ENCODE results near the gene C15orf62.
A peak's percentile ranks its signal among the peaks of the same experiment; 100 is the strongest.

Gene C15orf62

GRCh38 chr15:40776537-40777141 lies 6.9 kb downstream of the C15orf62 start:
- no peak for DNase-seq

- peak in 4 of 51 donors; percentile 7 to 26 (median 13) for DNase-seq
These were observed 12.9 kb downstream of the C15orf62 start for GRCh38 chr15:40782609-40783227.

- no peak for DNase-seq
These were observed 15.4 kb downstream of the C15orf62 start for GRCh38 chr15:40785164-40785563.

GRCh38 chr15:40785814-40786213 lies 16.0 kb downstream of the C15orf62 start:
- DNase-seq = no peak

- peak in 1 of 51 donors; percentile 11 for DNase-seq
These were observed 17.6 kb downstream of the C15orf62 start for GRCh38 chr15:40787344-40787841.

GRCh38 chr15:40787991-40788390 lies 18.2 kb downstream of the C15orf62 start:
- DNase-seq = no peak

- DNase-seq = no peak
These were observed 19.3 kb downstream of the C15orf62 start for GRCh38 chr15:40789119-40789518.

- no peak for DNase-seq
These were observed 20.2 kb downstream of the C15orf62 start for GRCh38 chr15:40789999-40790398.

GRCh38 chr15:40790718-40791117 lies 20.9 kb downstream of the C15orf62 start:
- DNase-seq = no peak

- no peak for DNase-seq
These were observed 22.6 kb downstream of the C15orf62 start for GRCh38 chr15:40792394-40792793.

- peak in 1 of 51 donors; percentile 8 for DNase-seq
These were observed 23.6 kb downstream of the C15orf62 start for GRCh38 chr15:40793216-40793989.

- DNase-seq = no peak
These were observed 26.3 kb downstream of the C15orf62 start for GRCh38 chr15:40796041-40796440.

GRCh38 chr15:40796512-40796911 lies 26.7 kb downstream of the C15orf62 start:
- no peak for DNase-seq

GRCh38 chr15:40799523-40799922 lies 29.7 kb downstream of the C15orf62 start:
- DNase-seq = no peak

GRCh38 chr15:40803076-40803475 lies 33.3 kb downstream of the C15orf62 start:
- no peak for DNase-seq

GRCh38 chr15:40803688-40804087 lies 33.9 kb downstream of the C15orf62 start:
- no peak for DNase-seq

- DNase-seq = no peak
These were observed 36.9 kb downstream of the C15orf62 start for GRCh38 chr15:40806672-40807027.

GRCh38 chr15:40807028-40807887 lies 37.5 kb downstream of the C15orf62 start, which contains the start of the genes DNAJC17 and ZFYVE19:
Gene DNAJC17 (minus strand): TSS chr15:40807473. CDS start chr15:40807446, 27 bp downstream.
Gene ZFYVE19 (plus strand): TSS chr15:40807089. CDS start chr15:40807590, 501 bp downstream.
- peak; percentile 76 to 99 (median 96) for DNase-seq

- no peak for DNase-seq
These were observed 38.2 kb downstream of the C15orf62 start for GRCh38 chr15:40807888-40808461.

- no peak for DNase-seq
These were observed 39.2 kb downstream of the C15orf62 start for GRCh38 chr15:40808861-40809450.

All from hypothalamus (tissue), 51 donors.